Measurements from ENCODE around the gene DCAF5.
"Not testable (repeated sequence)": the region's sequence is repeated elsewhere in the genome, so short reads cannot be mapped to it uniquely, and the experiment has no call there.

DCAF5 gene

DNA sequence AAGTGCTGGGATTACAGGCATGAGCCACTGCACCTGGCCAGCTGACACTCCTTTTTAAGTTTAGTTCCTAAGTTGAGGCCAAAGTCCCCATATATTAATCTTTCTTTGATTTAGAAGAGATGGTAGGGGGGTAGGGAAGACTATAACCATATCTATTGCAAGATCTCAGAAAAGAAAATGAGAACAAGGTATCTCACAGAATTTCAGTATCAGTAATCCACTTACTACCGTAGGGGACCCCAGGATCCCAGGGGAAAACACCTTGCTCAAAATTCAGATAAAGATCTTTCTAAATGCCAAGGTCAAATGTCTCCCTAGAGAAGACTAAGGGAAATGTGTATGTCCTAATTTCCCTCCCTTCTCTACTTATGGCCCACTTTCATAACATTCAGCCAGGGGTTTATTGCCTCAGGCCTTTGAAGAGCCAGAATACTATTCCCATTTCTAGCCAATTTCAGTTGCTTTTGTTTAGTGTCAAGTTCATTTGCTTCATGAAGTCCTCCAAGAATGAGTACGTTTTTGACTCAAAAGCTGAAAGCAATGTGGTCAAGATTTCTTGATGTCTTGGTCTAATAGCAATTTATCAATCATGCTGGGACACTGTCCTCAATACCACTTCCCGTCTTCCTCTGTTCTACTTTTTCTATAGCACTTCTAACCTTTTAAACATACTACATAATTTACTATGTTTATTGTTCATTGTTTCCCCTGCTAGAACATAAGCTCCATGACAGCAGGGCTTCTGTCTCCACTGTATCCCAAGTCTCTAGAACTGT lies 86.3 kb downstream of the DCAF5 start:
- peaks cover 44% of the 10 kb centered on the region for H3K36me3 ChIP-seq (ENCODE audit: insufficient read depth, low read length)
- no peaks in the 10 kb centered on the region for H3K27me3 ChIP-seq (ENCODE audit: insufficient read depth, low read length)
- H3K4me3 ChIP-seq (ENCODE audit: low read length), result no peak overlapping the region
- H2AFZ ChIP-seq (ENCODE audit: low read depth, low read length), result no peak overlapping the region
- no peaks in the 10 kb centered on the region for H3K4me1 ChIP-seq (ENCODE audit: insufficient read depth, low read length)
- H3K9me3 ChIP-seq (ENCODE audit: low read length), result no peaks in the 10 kb centered on the region

GRCh38 chr14:69065934-69066333 lies 87.0 kb downstream of the DCAF5 start:
- not testable (repeated sequence) for H3K4me3 ChIP-seq (ENCODE audit: low read length); H2AFZ ChIP-seq (ENCODE audit: low read depth, low read length); H3K9me3 ChIP-seq (ENCODE audit: low read length); H3K4me1 ChIP-seq (ENCODE audit: insufficient read depth, low read length); H3K27me3 ChIP-seq (ENCODE audit: insufficient read depth, low read length)
- H3K36me3 ChIP-seq (ENCODE audit: insufficient read depth, low read length), result peaks cover 50% of the 10 kb centered on the region

GRCh38 chr14:69064596-69064995 lies 88.3 kb downstream of the DCAF5 start:
- no peaks in the 10 kb centered on the region for H3K4me1 ChIP-seq (ENCODE audit: insufficient read depth, low read length)
- no peaks in the 10 kb centered on the region for H3K9me3 ChIP-seq (ENCODE audit: low read length)
- H2AFZ ChIP-seq (ENCODE audit: low read depth, low read length), result no peak overlapping the region
- H3K36me3 ChIP-seq (ENCODE audit: insufficient read depth, low read length), result peaks cover 52% of the 10 kb centered on the region
- H3K27me3 ChIP-seq (ENCODE audit: insufficient read depth, low read length), result no peaks in the 10 kb centered on the region
- no peak overlapping the region for H3K4me3 ChIP-seq (ENCODE audit: low read length)

DNA sequence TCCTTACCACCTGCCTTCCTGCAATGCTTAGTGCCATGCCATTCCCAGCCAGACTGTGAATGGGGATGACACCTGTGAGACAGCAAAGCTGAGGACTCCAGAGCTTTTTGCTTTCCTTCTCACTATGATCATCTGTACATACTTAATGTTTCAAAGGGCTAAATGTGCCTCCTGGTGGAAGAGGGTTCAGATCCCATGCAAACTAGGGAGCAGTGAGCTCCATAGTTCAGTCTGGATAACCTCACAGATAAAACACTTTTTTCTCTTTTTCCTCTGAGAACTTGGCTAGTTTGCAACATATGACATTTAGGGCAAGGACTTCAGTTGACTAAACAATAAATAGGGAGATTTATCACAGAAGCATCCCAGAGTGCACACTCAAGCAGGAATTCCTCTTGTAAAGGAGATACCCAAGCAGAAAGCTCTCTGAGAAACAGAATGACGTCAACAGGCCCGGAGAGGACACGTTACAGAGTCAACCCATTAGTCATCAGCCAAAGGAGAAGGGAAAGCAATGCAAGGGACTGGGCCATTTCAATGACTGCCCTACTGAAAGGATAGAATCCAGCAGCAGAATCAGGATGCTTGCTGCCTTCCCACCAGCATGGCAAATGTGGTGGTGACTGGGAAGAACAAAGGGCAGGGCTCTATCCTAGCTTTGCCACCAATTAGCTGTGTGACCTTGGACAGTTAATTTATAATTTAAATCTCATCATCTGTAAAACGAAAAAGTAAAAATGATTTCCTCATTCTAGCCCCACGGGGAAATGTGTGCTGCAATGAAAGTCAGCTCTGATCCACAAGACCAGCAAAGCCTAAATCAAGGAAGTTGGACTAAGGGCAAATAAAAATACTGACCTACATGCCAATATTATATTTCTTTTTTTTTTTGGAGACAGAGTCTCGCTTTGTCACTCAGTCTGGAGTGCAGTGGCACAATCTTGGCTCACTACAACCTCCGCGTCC lies 93.0 kb downstream of the DCAF5 start:
- no peak overlapping the region for H3K4me3 ChIP-seq (ENCODE audit: low read length)
- peaks cover 11% of the 10 kb centered on the region for H3K4me1 ChIP-seq (ENCODE audit: insufficient read depth, low read length)
- no peak overlapping the region for H2AFZ ChIP-seq (ENCODE audit: low read depth, low read length)
- H3K27me3 ChIP-seq (ENCODE audit: insufficient read depth, low read length), result no peaks in the 10 kb centered on the region
- no peaks in the 10 kb centered on the region for H3K9me3 ChIP-seq (ENCODE audit: low read length)
- H3K36me3 ChIP-seq (ENCODE audit: insufficient read depth, low read length), result peaks cover 57% of the 10 kb centered on the region

DNA sequence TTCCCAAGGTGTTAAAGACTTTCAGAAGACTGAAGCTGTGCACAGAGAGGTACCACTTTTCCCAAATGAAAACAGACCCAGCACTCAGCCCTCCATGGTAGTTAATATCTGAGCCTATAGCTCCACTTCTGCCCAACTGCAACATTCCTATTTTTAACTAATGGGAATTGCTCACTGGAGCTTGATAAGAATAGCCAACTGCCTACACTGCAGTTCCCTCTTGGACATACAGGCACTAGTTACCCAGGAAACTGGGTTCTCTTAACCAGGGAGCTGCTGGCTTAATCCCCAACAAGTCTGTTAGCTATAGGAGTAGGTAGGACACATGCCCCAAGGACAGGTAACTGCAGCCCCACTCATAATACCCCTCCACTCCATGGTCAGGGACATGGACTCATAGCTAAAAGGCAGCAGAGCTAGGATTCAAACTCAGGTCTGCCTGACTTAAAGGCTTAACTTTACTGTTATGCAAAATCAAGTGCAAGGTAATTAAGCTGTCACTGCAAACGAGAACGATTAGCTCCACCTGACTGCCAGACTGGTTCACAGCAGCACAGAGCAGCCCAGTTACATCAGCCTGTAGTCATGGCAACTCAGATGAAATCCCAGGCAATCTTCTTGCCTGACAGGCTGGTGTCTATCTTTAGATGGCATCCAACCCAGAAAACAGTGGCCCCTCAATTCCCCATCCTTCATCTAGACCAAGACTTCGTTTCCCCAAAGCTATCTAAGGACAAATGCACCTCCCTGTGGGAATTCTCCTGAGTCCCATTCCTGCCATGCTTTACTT lies 96.7 kb downstream of the DCAF5 start:
- Histone ChIP-seq H3K36me3 (ENCODE audit: insufficient read depth, low read length) (peaks cover 51% of the 10 kb centered on the region), H3K4me3 (ENCODE audit: low read length) (no peak overlapping the region)

GRCh38 chr14:69055125-69055524 lies 97.8 kb downstream of the DCAF5 start:
- Histone ChIP-seq H2AFZ (ENCODE audit: low read depth, low read length) (no peak overlapping the region), H3K27me3 (ENCODE audit: insufficient read depth, low read length) (no peaks in the 10 kb centered on the region), H3K4me3 (ENCODE audit: low read length) (no peak overlapping the region), H3K9me3 (ENCODE audit: low read length) (no peaks in the 10 kb centered on the region), H3K4me1 (ENCODE audit: insufficient read depth, low read length) (peaks cover 29% of the 10 kb centered on the region), H3K36me3 (ENCODE audit: insufficient read depth, low read length) (peaks cover 41% of the 10 kb centered on the region)

More for the DNA sequence above, 96.7 kb downstream of the DCAF5 start:
- H3K27me3 ChIP-seq (ENCODE audit: insufficient read depth, low read length), result no peaks in the 10 kb centered on the region
- no peak overlapping the region for H2AFZ ChIP-seq (ENCODE audit: low read depth, low read length)
- H3K9me3 ChIP-seq (ENCODE audit: low read length), result no peaks in the 10 kb centered on the region
- H3K4me1 ChIP-seq (ENCODE audit: insufficient read depth, low read length), result peaks cover 19% of the 10 kb centered on the region

- Histone ChIP-seq H3K9me3 (ENCODE audit: low read length) (no peaks in the 10 kb centered on the region), H3K36me3 (ENCODE audit: insufficient read depth, low read length) (peaks cover 31% of the 10 kb centered on the region), H3K4me1 (ENCODE audit: insufficient read depth, low read length) (peaks cover 30% of the 10 kb centered on the region), H3K27me3 (ENCODE audit: insufficient read depth, low read length) (no peaks in the 10 kb centered on the region), H2AFZ (ENCODE audit: low read depth, low read length) (no peak overlapping the region), H3K4me3 (ENCODE audit: low read length) (no peak overlapping the region)
Observed at GRCh38 chr14:69054030-69054429, 98.9 kb downstream of the DCAF5 start.

- Histone ChIP-seq H2AFZ (ENCODE audit: low read depth, low read length) (no peak overlapping the region), H3K4me3 (ENCODE audit: low read length) (no peak overlapping the region), H3K36me3 (ENCODE audit: insufficient read depth, low read length) (peaks cover 29% of the 10 kb centered on the region), H3K27me3 (ENCODE audit: insufficient read depth, low read length) (no peaks in the 10 kb centered on the region), H3K4me1 (ENCODE audit: insufficient read depth, low read length) (peaks cover 30% of the 10 kb centered on the region), H3K9me3 (ENCODE audit: low read length) (no peaks in the 10 kb centered on the region)
Observed at GRCh38 chr14:69052181-69052601, 100.7 kb downstream of the DCAF5 start.

- H2AFZ ChIP-seq (ENCODE audit: low read depth, low read length), result no peak overlapping the region
- H3K4me3 ChIP-seq (ENCODE audit: low read length), result no peak overlapping the region
- H3K4me1 ChIP-seq (ENCODE audit: insufficient read depth, low read length), result peaks cover 24% of the 10 kb centered on the region
- H3K36me3 ChIP-seq (ENCODE audit: insufficient read depth, low read length), result peaks cover 24% of the 10 kb centered on the region
- no peaks in the 10 kb centered on the region for H3K9me3 ChIP-seq (ENCODE audit: low read length)
- no peaks in the 10 kb centered on the region for H3K27me3 ChIP-seq (ENCODE audit: insufficient read depth, low read length)
Observed at GRCh38 chr14:69050240-69051184, 102.4 kb downstream of the DCAF5 start.

- no peaks in the 10 kb centered on the region for H3K27me3 ChIP-seq (ENCODE audit: insufficient read depth, low read length)
- H3K4me3 ChIP-seq (ENCODE audit: low read length), result no peak overlapping the region
- no peaks in the 10 kb centered on the region for H3K9me3 ChIP-seq (ENCODE audit: low read length)
- H2AFZ ChIP-seq (ENCODE audit: low read depth, low read length), result no peak overlapping the region
- H3K4me1 ChIP-seq (ENCODE audit: insufficient read depth, low read length), result peaks cover 25% of the 10 kb centered on the region
- H3K36me3 ChIP-seq (ENCODE audit: insufficient read depth, low read length), result peaks cover 16% of the 10 kb centered on the region
Observed at GRCh38 chr14:69049675-69050074, 103.2 kb downstream of the DCAF5 start.

- no peak overlapping the region for H3K4me3 ChIP-seq (ENCODE audit: low read length)
- no peaks in the 10 kb centered on the region for H3K9me3 ChIP-seq (ENCODE audit: low read length)
- no peaks in the 10 kb centered on the region for H3K27me3 ChIP-seq (ENCODE audit: insufficient read depth, low read length)
- H2AFZ ChIP-seq (ENCODE audit: low read depth, low read length), result no peak overlapping the region
- peaks cover 4% of the 10 kb centered on the region for H3K36me3 ChIP-seq (ENCODE audit: insufficient read depth, low read length)
- H3K4me1 ChIP-seq (ENCODE audit: insufficient read depth, low read length), result peaks cover 25% of the 10 kb centered on the region
Observed at GRCh38 chr14:69048456-69048855, 104.5 kb downstream of the DCAF5 start.

DNA sequence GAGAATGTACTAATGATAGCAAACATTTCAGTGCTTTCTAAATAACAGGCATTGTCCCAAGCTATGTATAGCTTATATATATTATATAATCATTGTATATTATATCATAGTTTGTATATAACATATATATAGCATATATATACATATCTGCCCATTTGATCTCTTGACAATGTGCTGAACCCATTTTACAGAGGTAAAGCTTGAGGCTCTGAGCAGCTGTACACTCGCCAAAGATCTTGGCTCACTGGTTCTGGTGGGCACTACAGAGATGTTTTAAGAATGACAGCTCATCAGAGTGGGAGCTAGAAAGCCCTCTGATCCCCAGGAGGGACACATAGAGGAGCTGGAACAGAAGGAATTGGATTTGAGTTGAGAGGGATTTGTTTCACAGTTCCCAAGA lies 105.7 kb downstream of the DCAF5 start:
- H3K9me3 ChIP-seq (ENCODE audit: low read length), result no peaks in the 10 kb centered on the region
- no peaks in the 10 kb centered on the region for H3K27me3 ChIP-seq (ENCODE audit: insufficient read depth, low read length)
- no peaks in the 10 kb centered on the region for H3K36me3 ChIP-seq (ENCODE audit: insufficient read depth, low read length)
- H3K4me1 ChIP-seq (ENCODE audit: insufficient read depth, low read length), result peaks cover 27% of the 10 kb centered on the region
- no peak overlapping the region for H2AFZ ChIP-seq (ENCODE audit: low read depth, low read length)
- no peak overlapping the region for H3K4me3 ChIP-seq (ENCODE audit: low read length)

Measured in neuron (in vitro differentiated cells).